H1 (cell line): ENCODE data around the gene TGFB1I1. TPM values are rescaled to one million over a fixed set of nuclear protein-coding genes. Genes with fewer than 3 reads are reported as not detected.

ENCODE experiments used
- CTCF ChIA-PET: fragments of 300-600 bp; sonication (Branson Sonifier 250); formaldehyde crosslinking; loops from one replicate; lab custom pipeline; 2021; ENCODE audit not compliant: partially characterized antibody; lab: Charles Lee
- POLR2A ChIA-PET: fragments of 300-600 bp; sonication (Branson Sonifier 250); formaldehyde crosslinking; loops from one replicate; lab custom pipeline; 2021; ENCODE audit warnings: inconsistent platforms; ENCODE audit not compliant: partially characterized antibody; lab: Charles Lee
- DNase-seq, 2 experiments: peaks; one replicate each; pipeline versions ENCODE4 v3.0.0 to v3.0.0-alpha.2; 2010 to 2022; ENCODE audit warnings: low spot score in 2 of 2, low read depth in 1 of 2, mixed read lengths in 1 of 2
- FAIRE-seq: peaks from 2 replicates; lab custom pipeline; 2011; peaks lifted over from hg19 to GRCh38; lab: Jason Lieb, UNC
- H2AFZ ChIP-seq: 2 replicates; pipeline ENCODE4 v1.8.1; 2012; ENCODE audit warnings: low read length, inconsistent platforms
- H2AK5ac ChIP-seq: 2 replicates; pipeline ENCODE4 v1.6.1; 2013; ENCODE audit warnings: low read depth, low read length
- H2BK120ac ChIP-seq: replicated peaks from 2 replicates; pipeline ENCODE3; 2013; ENCODE audit warnings: low read depth, low read length, inconsistent platforms
- H2BK12ac ChIP-seq: 2 replicates; pipeline ENCODE4 v1.6.1; 2013; ENCODE audit warnings: low read depth, low read length
- H2BK15ac ChIP-seq: 2 replicates; pipeline ENCODE4 v1.6.1; 2013; ENCODE audit warnings: low read length
- H2BK20ac ChIP-seq: 2 replicates; pipeline ENCODE4 v1.6.1; 2013; ENCODE audit warnings: low read length
- H2BK5ac ChIP-seq: 2 replicates; pipeline ENCODE4 v1.6.1; 2013; ENCODE audit warnings: low read depth, low read length
- H3K14ac ChIP-seq: 2 replicates; pipeline ENCODE4 v1.6.1; 2013; ENCODE audit warnings: inconsistent platforms; ENCODE audit not compliant: insufficient read length
- H3K18ac ChIP-seq: 2 replicates; pipeline ENCODE4 v1.6.1; 2013; ENCODE audit warnings: low read length; ENCODE audit errors: extremely low read depth
- H3K23ac ChIP-seq: 2 replicates; pipeline ENCODE4 v1.6.1; 2013; ENCODE audit warnings: inconsistent platforms; ENCODE audit not compliant: insufficient read length
- H3K23me2 ChIP-seq: 2 replicates; pipeline ENCODE4 v1.6.1; 2013; ENCODE audit warnings: low read depth, low read length
- H3K27ac ChIP-seq: 2 replicates; pipeline ENCODE4 v1.6.1; 2011; ENCODE audit warnings: low read depth, low read length, inconsistent platforms
- H3K27me3 ChIP-seq, 4 experiments: replicated peaks in 1 of 4; 1 replicate in 1 of 4; 2 replicates in 3 of 4; pipeline versions ENCODE4 v1.6.1 to v1.8.1; 2011 to 2013; ENCODE audit warnings: low read length in 3 of 4, mild to moderate bottlenecking in 3 of 4, inconsistent platforms in 2 of 4, mixed read lengths in 2 of 4, moderate library complexity in 1 of 4; ENCODE audit not compliant: control insufficient read depth in 3 of 4, insufficient read depth in 3 of 4; ENCODE audit errors: extremely low read depth in 1 of 4
- H3K36me3 ChIP-seq, 4 experiments: 2 replicates each; pipeline versions ENCODE4 v1.6.1 to v1.8.1; 2011 to 2013; ENCODE audit warnings: mild to moderate bottlenecking in 4 of 4, low read length in 3 of 4, moderate library complexity in 2 of 4, control low read depth in 1 of 4, inconsistent platforms in 1 of 4; ENCODE audit not compliant: insufficient read depth in 4 of 4, control insufficient read depth in 2 of 4
- H3K4ac ChIP-seq: replicated peaks from 2 replicates; pipeline ENCODE3; 2013; ENCODE audit warnings: low read length, low read depth, mixed read lengths, inconsistent platforms; ENCODE audit not compliant: insufficient read length
- H3K4me1 ChIP-seq, 4 experiments: replicated peaks in 1 of 4; 1 replicate in 1 of 4; 2 replicates in 3 of 4; pipeline versions ENCODE4 v1.6.1 to v1.8.1; 2011 to 2013; ENCODE audit warnings: low read length in 3 of 4, inconsistent platforms in 2 of 4, mixed read lengths in 1 of 4; ENCODE audit not compliant: insufficient read depth in 4 of 4, control insufficient read depth in 3 of 4
- H3K4me2 ChIP-seq, 2 experiments: 2 replicates each; pipeline versions ENCODE4 v1.6.1 to v1.8.1; 2011 to 2013; ENCODE audit warnings: low read depth in 2 of 2, low read length in 2 of 2, control low read depth in 1 of 2, inconsistent platforms in 1 of 2, mild to moderate bottlenecking in 1 of 2; ENCODE audit not compliant: insufficient read depth in 1 of 2
- H3K4me3 ChIP-seq, 4 experiments: fragments of 200-600, 300-600 bp in 1 of 4; sonication (generic), shearing (Covaris generic), sonication (Bioruptor Twin) in 1 of 4; 2 replicates each; pipeline versions ENCODE4 v1.5.1 to v1.8.1; 2011 to 2016; ENCODE audit warnings: low read length in 4 of 4, low read depth in 3 of 4, control low read depth in 2 of 4, inconsistent platforms in 2 of 4, mild to moderate bottlenecking in 2 of 4, mixed read lengths in 1 of 4, moderate library complexity in 1 of 4; ENCODE audit not compliant: insufficient read depth in 2 of 4; ENCODE audit errors: extremely low read depth in 1 of 4
- H3K56ac ChIP-seq: replicated peaks from 2 replicates; pipeline ENCODE3; 2013; ENCODE audit warnings: low read depth, mild to moderate bottlenecking, mixed read lengths, low read length, inconsistent platforms; ENCODE audit not compliant: insufficient read length
- H3K79me1 ChIP-seq: 2 replicates; pipeline ENCODE4 v1.6.1; 2013; ENCODE audit warnings: low read depth, low read length, control low read depth
- H3K79me2 ChIP-seq, 2 experiments: 2 replicates each; pipeline versions ENCODE4 v1.6.1 to v1.8.1; 2012 to 2013; ENCODE audit warnings: low read length in 2 of 2, mild to moderate bottlenecking in 2 of 2, inconsistent platforms in 1 of 2; ENCODE audit not compliant: insufficient read depth in 2 of 2, control insufficient read depth in 1 of 2
- H3K9ac ChIP-seq, 4 experiments: replicated peaks in 1 of 4; 1 replicate in 1 of 4; 2 replicates in 3 of 4; pipeline versions ENCODE4 v1.6.1 to v1.8.1; 2011 to 2013; ENCODE audit warnings: low read depth in 3 of 4, low read length in 3 of 4, control low read depth in 2 of 4, mild to moderate bottlenecking in 2 of 4, moderate library complexity in 2 of 4, inconsistent platforms in 1 of 4; ENCODE audit errors: extremely low read depth in 1 of 4
- H3K9me3 ChIP-seq, 2 experiments: 2 replicates each; pipeline versions ENCODE4 v1.6.1 to v1.8.1; 2012 to 2013; ENCODE audit warnings: mild to moderate bottlenecking in 2 of 2, moderate library complexity in 2 of 2, control low read depth in 1 of 2, inconsistent platforms in 1 of 2, low read depth in 1 of 2, low read length in 1 of 2, mixed read lengths in 1 of 2; ENCODE audit not compliant: insufficient read depth in 2 of 2
- H4K20me1 ChIP-seq, 2 experiments: replicated peaks in 1 of 2; 2 replicates each; pipeline versions ENCODE3 to v1.8.1; 2011 to 2013; ENCODE audit warnings: inconsistent platforms in 2 of 2, low read length in 2 of 2, mild to moderate bottlenecking in 1 of 2; ENCODE audit not compliant: insufficient read depth in 2 of 2, control insufficient read depth in 1 of 2
- H4K5ac ChIP-seq: 2 replicates; pipeline ENCODE4 v1.6.1; 2013; ENCODE audit warnings: low read length, low read depth, mixed read lengths, inconsistent platforms; ENCODE audit not compliant: insufficient read length
- H4K8ac ChIP-seq: 2 replicates; pipeline ENCODE4 v1.8.0; 2013; ENCODE audit warnings: mild to moderate bottlenecking, moderate library complexity, low read length, inconsistent platforms; ENCODE audit not compliant: insufficient read depth; ENCODE audit errors: extremely low read depth
- H4K91ac ChIP-seq: replicated peaks from 2 replicates; pipeline ENCODE3; 2013; ENCODE audit warnings: low read length, mixed read lengths, inconsistent platforms; ENCODE audit not compliant: insufficient read length
- KDM5A ChIP-seq: fragments of 200-600 bp; IDR thresholded peaks from 2 replicates; pipeline ENCODE4 v1.7.1; 2012; ENCODE audit warnings: mild to moderate bottlenecking, low read length, inconsistent platforms, mixed read lengths
- SAP30 ChIP-seq: fragments of 300-600 bp; sonication (generic); IDR thresholded peaks from 2 replicates; pipeline ENCODE4 v1.7.1; 2012; ENCODE audit warnings: low read length, moderate library complexity, mild to moderate bottlenecking, inconsistent platforms; ENCODE audit not compliant: insufficient read depth, insufficient replicate concordance
- WGBS, 2 experiments: shearing (Covaris generic) in 1 of 2; methylation state at CpG; one replicate each; pipeline versions ENCODE4 v1.1.6 to v1.1.7; 2013 to 2015; ENCODE audit warnings: low lambda C conversion rate in 2 of 2, mixed read lengths in 2 of 2, inconsistent platforms in 1 of 2, low coverage in 1 of 2, missing lambda C conversion rate in 1 of 2; ENCODE audit not compliant: insufficient replicate concordance in 2 of 2, insufficient coverage in 1 of 2, insufficient read length in 1 of 2; ENCODE audit errors: extremely low coverage in 1 of 2, missing lambda C conversion rate in 1 of 2; 5-methylcytosine and 5-hydroxymethylcytosine counted together
- polyA plus RNA-seq, 7 experiments: library from polyadenylated mRNA; depleted of rRNA in 3 of 7; stranded (reverse) in 5 of 7; unstranded in 2 of 7; fragments of >200 nt in 5 of 7; fragments of 200-250 nt in 2 of 7; gene quantifications; 1 replicate in 5 of 7; 2 replicates in 1 of 7; 4 replicates in 1 of 7; pipeline versions ENCODE4 v1.2.1 to v1.2.3, GENCODE V29; 2011 to 2013; ENCODE audit warnings: missing spikeins in 2 of 7, mixed read lengths in 2 of 7
- total RNA-seq: library from RNA; stranded (reverse); fragmentation: NEBNext Ultra II Directional; extraction: Animal tissue kit (Norgen Biotek cat#: 25700); gene quantifications from 2 replicates; pipeline ENCODE4 v1.2.1, GENCODE V29; 2021

The TGFB1I1 gene
- total and polyA plus RNA-seq, 2 of the 8 experiments (the other 6 are each of a cell fraction or from before 2014, with no cell fraction given) = 5.6 to 5.8 TPM

- Histone ChIP-seq H3K4ac (no peak overlapping the region), H3K27me3 (no peaks in the 10 kb centered on the region), H3K79me2 (peaks cover 0 to 6% of the 10 kb centered on the region in 2 experiments; a peak in 1 of 4 replicates), H4K91ac (no peak overlapping the region), H3K9me3 (no peaks in the 10 kb centered on the region), H3K18ac (peak overlapping the region; percentile 48; the same call in 1 of the 2 replicates), H3K23ac (no peak overlapping the region), H2BK20ac (no peak overlapping the region), H3K4me1 (peaks cover 0 to 4% (median 2%) of the 10 kb centered on the region in 4 experiments; a peak in 3 of 7 replicates), H4K20me1 (no peaks in the 10 kb centered on the region), H2BK120ac (no peak overlapping the region), H3K36me3 (no peaks in the 10 kb centered on the region), H3K79me1 (0 out of 2 replicates have a peak, but pooled peaks cover 2% of the 10 kb centered on the region), H3K23me2 (peaks cover 4% of the 10 kb centered on the region; the same call in 1 of the 2 replicates), H3K4me3 (peak overlapping the region; percentile 67 to 88 (median 86)), H2AFZ (no peak overlapping the region), H2BK5ac (peak overlapping the region; percentile 32; the same call in 1 of the 2 replicates), H2BK15ac (0 out of 2 replicates have a peak overlapping the region, but pooled peaks have one; percentile 95), H2AK5ac (no peak overlapping the region), H3K4me2 (peak overlapping the region; percentile 90 to 95), H3K9ac (peak overlapping the region in 3 of 4 experiments; percentile 63 to 85 (median 83); a peak in 6 of 7 replicates), H4K5ac (no peak overlapping the region), H3K14ac (no peak overlapping the region), H2BK12ac (no peak overlapping the region), H4K8ac (0 out of 2 replicates have a peak overlapping the region, but pooled peaks have one; percentile 22), H3K56ac (no peak overlapping the region), H3K27ac (peak overlapping the region; percentile 64; the same call in 1 of the 2 replicates)
- peak; percentile 63 for TF ChIP-seq SAP30
- no peak for TF ChIP-seq KDM5A
- DNase-seq (no peak), FAIRE-seq (no peak)
- ChIA-PET CTCF (interaction anchor here (0.9 to 1.5 kb wide), 4 partner anchors 11 to 361 kb away, joined by 3 to 4 read pairs (median 3); no protein-coding TSS in a partner anchor), POLR2A (interaction anchor here (0.5 to 3.3 kb wide), 24 partner anchors 9 to 239 kb away, joined by 3 to 27 read pairs (median 4); partner anchors contain the start of gene AHSP)
- 3% methylated on average over 11 of the region's 12 CpGs; no CpG with 5 or more reads in 1 of the 2 experiments for WGBS, 2 experiments
These were observed 35.6 kb downstream of the TGFB1I1 start for GRCh38 chr16:31507617-31507928.
